Activated CD4-positive, alpha-beta memory T cell treated with anti-CD3 and anti-CD28 coated beads, Interleukin-2, amount 10 ng/mL, durations not matched to agents 7 days and 5 days (primary cell): Measurements from ENCODE around the gene SNX32. TPM values are rescaled to one million over a fixed set of nuclear protein-coding genes. Genes with fewer than 3 reads are reported as not detected.

ENCODE experiments used
- CTCF ChIA-PET: fragments of 350-600 bp; sonication (Branson Sonifier 250); formaldehyde crosslinking; loops from one replicate; lab custom pipeline; 2021; ENCODE audit warnings: antibody characterized with exemption, inconsistent platforms; lab: Charles Lee
- POLR2A ChIA-PET: fragments of 350-600 bp; sonication (Branson Sonifier 250); formaldehyde crosslinking; loops from one replicate; lab custom pipeline; 2021; ENCODE audit warnings: antibody characterized with exemption; lab: Charles Lee
- DNase-seq: peaks from one replicate; pipeline ENCODE4 v3.0.0-alpha.2; 2020
- H3K27ac Mint-ChIP-seq: one replicate; pipeline ENCODE4 v1.8.0; 2021; ENCODE audit warnings: mild to moderate bottlenecking, mixed read lengths
- H3K27me3 Mint-ChIP-seq: one replicate; pipeline ENCODE4 v1.8.0; 2021; ENCODE audit warnings: mixed read lengths
- H3K36me3 Mint-ChIP-seq: one replicate; pipeline ENCODE4 v1.8.0; 2021; ENCODE audit warnings: low read depth, mixed read lengths
- H3K4me1 Mint-ChIP-seq: one replicate; pipeline ENCODE4 v1.8.0; 2021; ENCODE audit warnings: mixed read lengths
- H3K4me3 Mint-ChIP-seq: one replicate; pipeline ENCODE4 v1.8.0; 2021; ENCODE audit warnings: mild to moderate bottlenecking, mixed read lengths
- H3K9me3 Mint-ChIP-seq: one replicate; pipeline ENCODE4 v1.8.0; 2021; ENCODE audit warnings: mixed read lengths
- total RNA-seq, 2 experiments: library from RNA; stranded (reverse); gene quantifications; one replicate each; pipeline ENCODE4 v1.2.3, GENCODE V29; 2021

The SNX32 gene
- total RNA-seq: 1 to 10 TPM in 1 of 2 experiments, under 1 TPM in 1; 0.83 to 1.6 TPM

DNA sequence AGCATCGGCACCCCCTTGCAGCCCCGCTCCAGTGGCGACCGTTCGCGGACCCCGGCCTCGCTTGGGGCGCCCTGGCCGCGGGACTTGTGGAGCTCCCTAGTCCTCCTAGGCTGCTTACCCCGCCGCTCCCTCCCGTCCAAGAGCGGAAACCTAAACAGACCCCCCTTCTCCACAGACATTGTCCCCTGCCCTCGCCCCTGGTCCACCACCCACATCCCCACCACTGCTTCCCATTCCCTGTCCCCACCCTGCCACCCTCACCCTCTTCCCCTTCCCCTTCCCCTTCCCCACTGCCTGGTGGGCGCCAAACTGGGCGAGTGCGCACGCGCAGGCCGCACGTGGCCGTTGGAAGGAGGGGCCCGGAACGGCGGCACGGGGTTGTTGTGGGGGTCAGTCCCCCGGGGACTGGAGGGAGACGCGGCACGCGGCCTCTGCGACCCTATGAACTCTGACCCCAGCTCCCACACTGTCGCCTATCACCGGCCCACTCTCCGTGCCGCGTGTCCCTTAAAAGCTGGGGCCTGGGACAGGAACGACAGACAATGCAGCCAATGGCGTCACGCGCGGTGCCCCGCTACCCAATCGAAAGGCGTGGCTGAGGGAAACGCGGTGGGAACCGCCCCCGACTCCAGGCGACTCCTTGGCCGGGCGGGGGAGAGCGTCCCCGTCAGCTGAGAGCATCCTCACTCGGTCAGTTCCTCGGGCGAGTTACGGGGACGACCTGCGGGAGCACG is at the start of gene SNX32:
SNX32 (plus strand) TSS at position 667 of the 734 bp plus-strand sequence. CDS start 103 bp downstream, outside the sequence.
- Mint-ChIP-seq H3K4me3 (no peak within 1 kb of the TSS), H3K27me3 (peaks cover 26% of the 10 kb centered on the region), H3K27ac (peak within 1 kb of the TSS; percentile 29), H3K4me1 (peaks cover 19% of the 10 kb centered on the region), H3K9me3 (no peaks in the 10 kb centered on the region), H3K36me3 (peaks cover 6% of the 10 kb centered on the region)
- CTCF ChIA-PET: interaction anchor here (1.3 to 3.7 kb wide), 7 partner anchors 15 to 121 kb away, joined by 3 to 18 read pairs (median 8); partner anchors contain the start of genes AP5B1, FIBP, KAT5 and MUS81
- DNase-seq: peak; percentile 96
- POLR2A ChIA-PET: interaction anchor here (0.7 to 3.8 kb wide), 14 partner anchors 12 to 169 kb away, joined by 3 to 28 read pairs (median 3); partner anchors contain the start of genes BANF1, CCDC85B, CFL1 and MUS81

DNA sequence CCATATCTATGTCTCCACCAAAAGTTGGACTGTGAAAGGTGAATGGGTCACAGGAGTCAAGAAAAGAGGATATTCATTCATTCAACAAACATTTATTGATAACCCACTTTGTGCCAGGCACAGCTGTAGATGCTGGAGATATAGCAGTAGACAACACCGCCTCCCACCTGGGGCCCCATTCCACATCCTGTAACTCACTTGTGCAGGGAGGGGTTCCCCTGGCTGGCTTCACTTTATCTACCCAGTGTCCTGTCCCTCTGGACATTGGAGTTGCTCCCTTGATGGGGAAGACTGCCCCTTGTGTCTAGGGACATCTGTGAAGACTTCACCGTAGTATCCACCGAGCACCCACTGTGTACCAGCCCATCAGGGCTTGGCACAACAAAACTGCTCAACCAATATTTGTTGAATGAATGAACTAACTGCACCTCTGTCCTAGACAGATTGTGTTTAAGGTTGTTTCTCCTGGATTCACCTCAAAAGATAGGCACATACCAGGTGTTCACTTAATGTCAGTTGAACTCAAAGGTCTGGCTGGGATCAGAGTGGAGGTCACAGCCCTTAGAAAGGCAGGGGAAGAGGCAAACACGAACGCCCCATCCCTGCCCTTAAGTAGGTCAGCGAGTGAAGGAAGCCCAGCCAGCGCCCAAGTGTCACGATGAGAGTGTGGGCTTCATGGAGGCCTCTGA is 48.3 kb upstream of the SNX32 start:
- Mint-ChIP-seq H3K27me3 (peaks cover 54% of the 10 kb centered on the region), H3K9me3 (no peaks in the 10 kb centered on the region), H3K4me3 (no peak overlapping the region), H3K27ac (no peak overlapping the region), H3K36me3 (peaks cover 2% of the 10 kb centered on the region), H3K4me1 (peaks cover 36% of the 10 kb centered on the region)
- CTCF ChIA-PET: interaction anchor here (0.6 kb wide), 1 partner anchor 354 kb away, joined by 3 read pairs; no protein-coding TSS in a partner anchor
- no peak for DNase-seq
- POLR2A ChIA-PET: interaction anchor here (0.9 kb wide), 1 partner anchor 32 kb away, joined by 5 read pairs; no protein-coding TSS in a partner anchor

DNA sequence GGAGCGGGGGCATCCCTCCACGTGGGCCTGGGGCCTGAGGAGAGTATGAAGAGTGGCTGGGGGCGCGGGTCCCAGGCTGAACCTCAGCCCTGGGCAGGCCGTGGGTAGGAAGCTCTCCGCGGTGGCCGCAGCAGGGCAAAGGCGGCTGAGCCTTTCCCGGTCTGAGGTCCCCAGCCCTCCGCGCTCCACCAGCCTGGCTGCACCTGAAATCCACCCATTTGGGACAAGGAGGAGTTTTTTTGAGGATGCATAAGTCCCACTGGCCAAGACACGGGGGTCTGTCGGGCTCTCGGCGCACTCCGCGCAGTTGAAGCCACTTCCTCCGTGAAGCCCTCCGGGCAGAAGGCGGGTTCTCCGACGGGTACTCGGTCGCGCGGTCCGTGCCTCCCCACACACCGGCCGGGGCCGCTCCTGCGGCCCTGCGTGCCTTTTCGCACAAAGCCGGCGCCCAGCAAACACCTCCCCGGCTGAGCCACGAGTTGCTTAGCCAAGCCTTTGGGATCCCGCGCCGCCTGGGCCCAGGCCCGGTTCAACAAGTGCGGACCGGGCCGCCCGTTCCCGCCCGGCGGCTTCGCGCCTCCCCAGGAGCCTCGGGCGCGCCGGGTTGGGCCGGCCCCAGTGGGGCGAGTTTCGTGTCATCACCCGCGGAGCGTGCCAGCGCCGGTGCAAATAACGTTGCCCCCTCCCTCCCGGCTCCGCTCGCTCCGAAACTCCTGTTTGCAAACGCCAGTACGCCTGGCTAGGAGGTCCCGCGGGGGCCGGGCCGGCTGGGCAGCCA is 47.6 kb upstream of the SNX32 start:
- no peak for DNase-seq
- Mint-ChIP-seq H3K9me3 (no peaks in the 10 kb centered on the region), H3K27me3 (peaks cover 56% of the 10 kb centered on the region), H3K36me3 (peaks cover 2% of the 10 kb centered on the region), H3K27ac (no peak overlapping the region), H3K4me3 (no peak overlapping the region), H3K4me1 (peaks cover 43% of the 10 kb centered on the region)
- ChIA-PET POLR2A (no interaction called here), CTCF (no interaction called here)

DNA sequence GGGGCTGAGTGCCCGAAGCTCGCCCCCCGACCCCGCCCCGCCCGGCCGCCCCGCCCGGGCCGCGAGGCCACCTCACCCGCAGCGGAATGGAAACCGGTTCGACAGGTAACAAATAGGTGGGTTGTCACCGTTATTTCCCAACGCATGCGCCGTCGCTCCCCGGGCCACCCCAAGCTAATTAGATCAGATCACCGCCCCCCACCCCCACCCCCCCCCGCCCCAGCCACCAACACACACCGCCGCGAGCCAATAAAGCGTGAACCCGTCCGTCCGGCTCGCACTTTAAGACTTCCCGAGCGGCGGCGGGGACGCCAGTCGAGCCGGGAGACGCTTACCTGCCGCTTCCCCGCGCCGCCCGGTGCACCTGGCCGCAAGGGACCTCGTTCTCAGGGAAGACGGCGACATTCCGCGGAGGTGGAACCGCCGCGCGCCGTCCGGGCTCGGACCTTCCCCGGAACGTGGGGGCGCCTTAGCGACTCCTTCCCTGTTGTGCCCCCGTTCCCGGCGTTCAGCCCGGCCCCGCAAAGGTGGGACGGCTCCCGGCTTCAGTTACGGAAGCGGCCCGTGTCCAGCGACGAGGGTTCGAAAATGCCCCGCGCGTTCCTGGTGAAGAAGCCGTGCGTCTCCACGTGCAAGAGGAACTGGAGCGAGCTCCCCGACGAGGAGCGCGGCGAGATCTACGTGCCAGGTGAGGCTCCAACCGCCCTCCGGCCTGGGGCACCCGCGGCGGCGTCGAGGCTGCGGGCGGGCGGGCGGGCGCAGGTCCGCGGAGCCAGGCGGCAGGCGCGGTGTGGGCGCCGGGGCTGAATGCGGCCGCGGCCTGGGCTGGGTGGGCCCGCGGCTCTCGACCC is 46.8 kb upstream of the SNX32 start, which contains the start of gene OVOL1:
OVOL1 (plus strand) TSS at position 278 of the 851 bp plus-strand sequence; CDS start at position 589, 311 bp downstream.
- no peak within 1 kb of the TSS for H3K4me3 Mint-ChIP-seq
- peaks cover 56% of the 10 kb centered on the region for H3K27me3 Mint-ChIP-seq
- peaks cover 51% of the 10 kb centered on the region for H3K4me1 Mint-ChIP-seq
- no peak within 1 kb of the TSS for H3K27ac Mint-ChIP-seq
- CTCF ChIA-PET: no interaction called here
- POLR2A ChIA-PET: no interaction called here
- H3K36me3 Mint-ChIP-seq: peaks cover 2% of the 10 kb centered on the region
- H3K9me3 Mint-ChIP-seq: no peaks in the 10 kb centered on the region
- no peak for DNase-seq

DNA sequence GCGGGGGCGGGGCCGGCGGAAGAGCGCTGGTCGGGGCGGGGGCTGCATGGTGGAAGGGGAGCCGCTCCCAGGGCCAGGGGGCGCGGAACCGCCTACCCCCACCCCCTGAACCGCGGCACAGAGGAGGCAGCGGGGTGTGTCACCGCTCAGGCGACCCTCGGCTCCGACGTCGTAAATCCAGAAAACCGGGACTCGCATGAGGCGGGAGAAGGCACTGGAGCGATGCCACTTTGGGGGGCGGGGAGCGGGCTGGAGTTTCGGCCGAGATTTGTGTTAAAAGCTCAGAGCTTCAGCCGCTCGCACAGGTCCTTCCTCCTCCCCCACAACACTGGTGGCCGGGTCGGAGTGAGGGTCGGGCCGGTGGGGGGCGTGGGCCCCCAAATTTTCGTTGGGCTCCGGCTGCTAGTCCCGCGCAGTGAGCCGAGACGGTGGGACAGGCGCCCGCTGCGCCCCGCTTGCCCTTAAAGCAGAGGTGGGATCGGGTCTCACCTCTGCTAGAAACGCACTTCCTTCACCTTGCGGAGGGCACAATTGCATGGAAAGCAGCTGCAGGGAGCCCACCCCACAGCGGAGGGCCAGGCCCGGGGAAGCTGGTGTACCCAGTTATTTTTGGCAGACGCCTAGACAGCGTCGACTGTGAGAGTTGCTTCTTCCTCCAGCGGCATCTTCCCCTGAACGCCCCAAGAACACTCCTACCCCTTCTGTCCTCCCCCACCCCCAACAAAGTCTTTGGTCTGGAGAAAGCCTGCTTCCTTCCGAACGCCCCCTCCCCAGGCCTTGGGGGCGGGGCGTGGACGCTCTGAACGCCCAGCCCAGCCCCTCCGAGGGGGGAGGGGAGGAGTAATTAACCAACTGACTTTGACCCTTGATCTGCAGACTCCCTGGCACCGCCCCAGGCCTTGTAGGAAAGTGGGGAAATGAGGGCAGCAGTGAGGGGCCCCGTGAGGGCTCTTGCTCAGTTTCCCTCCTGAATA is 45.8 kb upstream of the SNX32 start:
- H3K4me3 Mint-ChIP-seq: no peak overlapping the region
- H3K27me3 Mint-ChIP-seq: peaks cover 53% of the 10 kb centered on the region
- CTCF ChIA-PET: interaction anchor here (1.2 to 5.6 kb wide), 4 partner anchors 8 to 102 kb away, joined by 3 to 43 read pairs (median 4); partner anchors contain the start of genes AP5B1 and CCDC85B
- POLR2A ChIA-PET: no interaction called here
- no peak for DNase-seq
- peaks cover 54% of the 10 kb centered on the region for H3K4me1 Mint-ChIP-seq
- H3K27ac Mint-ChIP-seq: no peak overlapping the region
- H3K9me3 Mint-ChIP-seq: no peaks in the 10 kb centered on the region
- peaks cover 2% of the 10 kb centered on the region for H3K36me3 Mint-ChIP-seq

DNA sequence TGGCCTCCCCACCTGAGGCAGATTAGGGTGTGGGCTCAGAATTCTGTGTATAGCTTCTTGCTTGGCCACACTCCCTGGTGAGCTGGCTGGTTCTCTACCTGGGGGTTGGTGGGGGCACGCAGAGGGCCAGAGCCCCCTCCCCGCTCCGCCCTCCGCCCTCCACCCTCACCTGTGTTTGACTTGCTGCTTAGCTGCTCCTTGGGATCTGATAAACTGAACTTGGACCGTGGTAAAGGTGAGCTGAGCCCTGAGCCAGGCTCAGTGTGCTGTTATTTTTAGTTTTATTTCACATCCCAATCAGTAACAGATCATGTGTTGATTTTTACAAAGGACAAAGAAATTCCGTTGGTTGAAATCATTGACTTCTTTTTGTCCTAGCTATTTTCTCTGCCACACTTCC is 44.9 kb upstream of the SNX32 start:
- ChIA-PET POLR2A (interaction anchor here (1.5 to 4.4 kb wide), 2 partner anchors 8 to 112 kb away, joined by 3 to 25 read pairs; partner anchors contain the start of genes AP5B1 and FOSL1), CTCF (interaction anchor here (1.2 to 5.6 kb wide), 4 partner anchors 9 to 101 kb away, joined by 3 to 43 read pairs (median 4); partner anchors contain the start of genes AP5B1 and CCDC85B)
- Mint-ChIP-seq H3K36me3 (peaks cover 2% of the 10 kb centered on the region), H3K9me3 (no peaks in the 10 kb centered on the region), H3K4me3 (no peak overlapping the region), H3K4me1 (peaks cover 52% of the 10 kb centered on the region), H3K27me3 (peaks cover 48% of the 10 kb centered on the region), H3K27ac (no peak overlapping the region)
- DNase-seq: no peak

DNA sequence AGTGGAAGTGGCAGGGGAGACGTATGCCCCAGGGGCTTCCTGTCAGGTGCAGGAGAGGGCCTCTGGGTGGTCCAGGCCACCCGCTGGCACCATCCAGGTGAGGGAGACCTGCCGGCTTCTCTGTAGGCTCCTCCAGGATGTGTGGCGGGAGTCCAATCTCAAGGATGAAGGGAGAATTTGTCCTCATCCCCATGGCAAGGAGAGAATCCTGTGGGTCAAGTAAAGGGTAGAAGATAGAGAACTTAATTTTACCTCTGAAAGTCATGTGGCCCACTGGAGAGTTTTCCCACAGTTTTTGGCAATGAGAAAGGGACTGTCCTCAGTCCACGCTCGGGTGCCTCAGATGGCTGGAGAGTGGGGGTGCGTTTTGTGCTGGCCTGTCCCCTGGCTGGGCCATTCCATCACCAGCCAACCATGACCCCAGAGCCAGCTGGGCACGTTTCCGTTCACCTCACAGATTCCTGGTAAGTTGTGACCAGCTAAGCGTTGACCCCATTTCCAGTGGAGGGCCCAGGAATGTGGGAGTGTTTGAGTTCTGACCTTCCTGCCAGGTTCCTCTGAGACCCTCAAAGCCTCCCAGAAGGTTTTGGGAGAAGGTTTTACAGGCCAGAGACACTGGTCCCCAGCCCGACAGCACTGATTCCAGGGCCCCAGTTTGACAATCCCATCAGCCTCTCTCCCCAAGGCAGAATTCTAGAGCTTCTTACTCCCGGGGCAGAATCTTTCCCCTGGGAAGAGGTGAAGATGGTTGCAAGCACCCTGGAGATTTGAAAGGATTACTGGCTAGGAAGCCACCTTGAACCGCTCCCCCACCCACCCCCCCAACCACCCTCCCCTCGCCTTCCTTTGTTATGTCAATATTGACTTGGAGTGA is 44.3 kb upstream of the SNX32 start:
- Mint-ChIP-seq H3K4me3 (no peak overlapping the region), H3K27me3 (peaks cover 42% of the 10 kb centered on the region), H3K4me1 (peaks cover 47% of the 10 kb centered on the region), H3K27ac (no peak overlapping the region), H3K9me3 (no peaks in the 10 kb centered on the region), H3K36me3 (peaks cover 2% of the 10 kb centered on the region)
- ChIA-PET POLR2A (interaction anchor here (1.0 to 4.4 kb wide), 3 partner anchors 9 to 111 kb away, joined by 3 to 25 read pairs (median 3); partner anchors contain the start of genes AP5B1, FOSL1 and KAT5), CTCF (interaction anchor here (0.8 to 5.6 kb wide), 6 partner anchors 9 to 101 kb away, joined by 3 to 43 read pairs (median 4); partner anchors contain the start of genes AP5B1, CCDC85B and KAT5)
- DNase-seq: no peak

DNA sequence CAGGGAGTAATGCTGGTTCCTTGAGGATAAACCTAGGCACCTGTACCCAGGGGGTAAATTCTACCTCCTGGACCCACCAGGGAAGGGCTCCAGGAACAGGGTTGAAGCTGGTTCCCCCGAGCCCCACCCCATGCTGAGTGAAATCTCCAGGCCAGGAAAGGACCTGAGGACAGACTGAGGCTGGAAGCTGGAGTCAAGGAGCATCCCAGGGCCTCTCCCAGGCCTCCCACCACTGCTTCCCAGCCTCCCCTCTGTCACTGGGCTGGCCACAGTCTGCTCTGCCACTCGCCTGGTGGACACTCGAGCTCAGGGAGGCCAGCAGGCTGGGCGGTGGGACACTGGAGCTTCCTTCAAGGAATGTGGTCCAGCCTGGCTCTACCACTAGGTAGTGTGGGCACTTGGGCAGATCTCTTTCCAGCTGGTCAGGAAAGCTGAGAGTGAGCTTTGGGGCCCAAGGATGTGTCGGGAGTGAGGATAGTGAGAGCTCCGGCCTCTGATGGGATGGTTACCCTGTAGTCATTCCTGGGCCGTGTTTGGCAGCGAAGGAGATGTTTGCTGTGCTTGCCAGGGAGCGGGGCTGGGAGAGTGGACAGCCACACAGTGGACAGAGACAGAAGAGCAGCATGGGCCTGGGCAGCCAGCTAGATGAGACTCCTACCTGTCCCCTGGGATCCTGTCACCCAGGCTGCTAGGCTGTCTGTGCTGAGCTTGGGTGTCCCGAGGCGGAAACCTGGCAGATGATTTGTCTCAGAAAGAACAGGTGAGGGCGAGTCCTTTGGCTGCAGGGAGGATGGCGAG is 43.5 kb upstream of the SNX32 start:
- H3K27me3 Mint-ChIP-seq: peaks cover 37% of the 10 kb centered on the region
- H3K4me1 Mint-ChIP-seq: peaks cover 42% of the 10 kb centered on the region
- H3K9me3 Mint-ChIP-seq: no peaks in the 10 kb centered on the region
- H3K4me3 Mint-ChIP-seq: no peak overlapping the region
- POLR2A ChIA-PET: interaction anchor here (1.0 to 4.4 kb wide), 4 partner anchors 9 to 111 kb away, joined by 3 to 25 read pairs (median 4); partner anchors contain the start of genes AP5B1, FOSL1 and KAT5
- CTCF ChIA-PET: interaction anchor here (0.8 to 5.6 kb wide), 3 partner anchors 10 to 79 kb away, joined by 3 to 43 read pairs (median 7); partner anchors contain the start of genes AP5B1 and KAT5
- peaks cover 2% of the 10 kb centered on the region for H3K36me3 Mint-ChIP-seq
- DNase-seq: no peak
- no peak overlapping the region for H3K27ac Mint-ChIP-seq

DNA sequence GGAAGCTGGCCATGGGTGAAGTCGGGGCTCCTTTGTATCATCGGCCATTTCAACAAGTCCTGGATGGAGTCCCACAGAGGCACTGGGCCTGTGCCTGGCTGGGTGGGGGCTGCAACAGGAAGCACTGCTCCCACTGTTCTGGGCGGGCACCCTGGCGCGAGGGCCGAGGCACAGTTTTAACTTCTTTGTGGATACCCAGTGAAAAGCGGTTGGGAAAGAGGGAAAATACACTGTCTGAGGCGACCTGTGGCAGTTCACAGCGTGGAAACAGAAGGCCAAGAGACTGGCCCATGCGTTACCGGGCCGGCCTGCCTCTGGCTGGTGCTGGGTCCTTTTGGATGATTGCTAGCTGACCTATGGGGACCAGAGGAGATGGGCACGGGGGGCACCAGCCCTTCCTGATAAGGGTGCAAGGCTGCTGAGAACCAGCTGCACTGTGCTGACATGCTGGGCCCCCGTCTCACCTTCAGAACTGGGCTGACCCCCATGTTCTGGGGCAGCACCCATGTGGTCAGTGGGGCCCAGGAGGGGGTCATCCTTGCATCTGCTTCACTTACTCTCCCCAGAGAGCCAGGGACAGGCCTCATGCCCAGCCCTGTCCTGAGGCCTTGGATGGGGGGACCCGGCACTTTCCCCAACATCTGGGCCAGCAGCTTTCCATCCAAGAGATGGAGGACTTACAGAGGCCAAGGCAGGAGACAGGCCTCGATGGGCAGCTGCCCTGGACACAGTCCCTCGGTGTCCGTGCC is 42.7 kb upstream of the SNX32 start:
- H3K4me3 Mint-ChIP-seq: no peak overlapping the region
- peak overlapping the region; percentile 69 for H3K27ac Mint-ChIP-seq
- CTCF ChIA-PET: interaction anchor here (0.6 to 5.6 kb wide), 4 partner anchors 11 to 79 kb away, joined by 3 to 43 read pairs (median 5); partner anchors contain the start of genes AP5B1 and KAT5
- POLR2A ChIA-PET: interaction anchor here (0.9 to 4.4 kb wide), 6 partner anchors 8 to 139 kb away, joined by 3 to 25 read pairs (median 4); partner anchors contain the start of gene AP5B1
- H3K36me3 Mint-ChIP-seq: peaks cover 2% of the 10 kb centered on the region
- H3K9me3 Mint-ChIP-seq: no peaks in the 10 kb centered on the region
- DNase-seq: no peak
- H3K4me1 Mint-ChIP-seq: peaks cover 36% of the 10 kb centered on the region
- peaks cover 29% of the 10 kb centered on the region for H3K27me3 Mint-ChIP-seq
